Osteoblast (primary cell): ENCODE measurements around the gene SYNGR3. TPM values are rescaled to one million over a fixed set of nuclear protein-coding genes. Genes with fewer than 3 reads are reported as not detected.

Experiments used
- DNase-seq: peaks from one replicate; pipeline ENCODE4 v3.0.0; 2011; ENCODE audit warnings: low spot score, mixed read lengths; ENCODE audit not compliant: insufficient read length; ENCODE audit errors: missing footprints
- H2AFZ ChIP-seq: 2 replicates; pipeline ENCODE4 v1.6.0; 2011; ENCODE audit warnings: mild to moderate bottlenecking, low read length
- H3K27ac ChIP-seq: 2 replicates; pipeline ENCODE4 v1.5.1; 2011; ENCODE audit warnings: mild to moderate bottlenecking, low read depth, low read length, moderate library complexity
- H3K27me3 ChIP-seq: 2 replicates; pipeline ENCODE4 v1.6.0; 2012; ENCODE audit warnings: mild to moderate bottlenecking, control low read depth, inconsistent platforms, low read length, moderate library complexity; ENCODE audit not compliant: insufficient read depth
- H3K36me3 ChIP-seq: 2 replicates; pipeline ENCODE4 v1.5.1; 2011; ENCODE audit warnings: mild to moderate bottlenecking, low read length, control low read depth, moderate library complexity; ENCODE audit not compliant: insufficient read depth
- H3K4me1 ChIP-seq: 2 replicates; pipeline ENCODE4 v1.5.1; 2011; ENCODE audit warnings: mild to moderate bottlenecking, low read length, control low read depth, moderate library complexity; ENCODE audit not compliant: insufficient read depth
- H3K4me2 ChIP-seq: 2 replicates; pipeline ENCODE4 v1.6.0; 2011; ENCODE audit warnings: mild to moderate bottlenecking, low read length; ENCODE audit not compliant: insufficient read depth
- H3K4me3 ChIP-seq: fragments of 200-600 bp; sonication (generic); 3 replicates; pipeline ENCODE4 v1.5.1; 2012; ENCODE audit warnings: mild to moderate bottlenecking, low read length, inconsistent platforms; ENCODE audit not compliant: insufficient read depth
- H3K79me2 ChIP-seq: 2 replicates; pipeline ENCODE4 v1.6.0; 2012; ENCODE audit warnings: mild to moderate bottlenecking, low read length, control low read depth, inconsistent platforms; ENCODE audit not compliant: insufficient read depth
- H3K9me3 ChIP-seq: 2 replicates; pipeline ENCODE4 v1.5.1; 2011; ENCODE audit warnings: low read depth, low read length, control low read depth
- H4K20me1 ChIP-seq: 2 replicates; pipeline ENCODE4 v1.6.0; 2012; ENCODE audit warnings: mild to moderate bottlenecking, low read length, control low read depth; ENCODE audit not compliant: insufficient read depth
- total RNA-seq: library from RNA; depleted of rRNA; stranded (reverse); fragments of >200 nt; gene quantifications from 2 replicates; pipeline ENCODE4 v1.2.3, GENCODE V29; 2012
- TF ChIP-seq, protein P1 (sequence below): IDR thresholded peaks from 2 replicates; pipeline ENCODE4 v1.5.1; 2011; ENCODE audit warnings: mild to moderate bottlenecking, low read depth, low read length, moderate library complexity; ENCODE audit errors: extremely low read depth

The SYNGR3 gene
- total RNA-seq, 1 donor, result under 0.01 TPM

DNA sequence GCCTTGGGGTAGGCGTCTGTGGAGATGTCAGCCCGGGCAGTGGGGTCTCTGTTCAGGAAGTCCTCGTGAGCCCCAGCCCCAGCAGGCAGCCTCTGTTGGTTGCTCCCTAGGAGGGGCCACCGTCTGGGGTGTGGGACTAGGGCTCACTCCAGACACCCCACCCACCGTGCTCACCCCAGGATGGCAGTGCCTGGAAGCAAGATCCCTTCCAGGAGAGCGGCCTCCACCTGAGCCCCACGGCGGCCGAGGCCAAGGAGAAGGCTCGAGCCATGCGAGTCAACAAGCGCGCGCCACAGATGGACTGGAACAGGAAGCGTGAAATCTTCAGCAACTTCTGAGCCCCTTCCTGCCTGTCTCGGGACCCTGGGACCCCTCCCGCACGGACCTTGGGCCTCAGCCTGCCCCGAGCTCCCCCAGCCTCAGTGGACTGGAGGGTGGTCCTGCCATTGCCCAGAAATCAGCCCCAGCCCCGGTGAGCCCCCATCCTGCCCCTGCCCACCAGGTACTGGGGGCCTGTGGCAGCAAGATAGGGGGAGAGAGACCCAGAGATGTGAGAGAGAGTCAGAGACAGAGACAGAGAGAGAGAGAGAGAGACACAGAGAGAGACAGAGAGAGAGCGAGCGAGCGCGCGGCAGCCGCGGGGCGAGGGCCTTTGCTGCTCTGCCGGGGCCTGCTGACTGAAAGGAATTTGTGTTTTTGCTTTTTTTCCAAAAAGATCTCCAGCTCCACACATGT is 48.0 kb downstream of the SYNGR3 start:
- TF ChIP-seq, protein P1, sequence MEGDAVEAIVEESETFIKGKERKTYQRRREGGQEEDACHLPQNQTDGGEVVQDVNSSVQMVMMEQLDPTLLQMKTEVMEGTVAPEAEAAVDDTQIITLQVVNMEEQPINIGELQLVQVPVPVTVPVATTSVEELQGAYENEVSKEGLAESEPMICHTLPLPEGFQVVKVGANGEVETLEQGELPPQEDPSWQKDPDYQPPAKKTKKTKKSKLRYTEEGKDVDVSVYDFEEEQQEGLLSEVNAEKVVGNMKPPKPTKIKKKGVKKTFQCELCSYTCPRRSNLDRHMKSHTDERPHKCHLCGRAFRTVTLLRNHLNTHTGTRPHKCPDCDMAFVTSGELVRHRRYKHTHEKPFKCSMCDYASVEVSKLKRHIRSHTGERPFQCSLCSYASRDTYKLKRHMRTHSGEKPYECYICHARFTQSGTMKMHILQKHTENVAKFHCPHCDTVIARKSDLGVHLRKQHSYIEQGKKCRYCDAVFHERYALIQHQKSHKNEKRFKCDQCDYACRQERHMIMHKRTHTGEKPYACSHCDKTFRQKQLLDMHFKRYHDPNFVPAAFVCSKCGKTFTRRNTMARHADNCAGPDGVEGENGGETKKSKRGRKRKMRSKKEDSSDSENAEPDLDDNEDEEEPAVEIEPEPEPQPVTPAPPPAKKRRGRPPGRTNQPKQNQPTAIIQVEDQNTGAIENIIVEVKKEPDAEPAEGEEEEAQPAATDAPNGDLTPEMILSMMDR, result no peak
- no peak overlapping the region for H3K4me3 ChIP-seq
- H3K36me3 ChIP-seq, result peaks cover 20% of the 10 kb centered on the region

GRCh38 chr16:2038382-2039231 is 48.8 kb downstream of the SYNGR3 start:
- TF ChIP-seq, protein P1, result no peak
- no peaks in the 10 kb centered on the region for H4K20me1 ChIP-seq
- peaks cover 20% of the 10 kb centered on the region for H3K36me3 ChIP-seq
- H3K4me1 ChIP-seq, result peaks cover 42% of the 10 kb centered on the region
- no peak for DNase-seq
- H3K9me3 ChIP-seq, result no peaks in the 10 kb centered on the region
- H3K4me2 ChIP-seq, result no peak overlapping the region
- peak overlapping the region; percentile 70 for H3K27ac ChIP-seq
- H3K4me3 ChIP-seq, result no peak overlapping the region
- H3K27me3 ChIP-seq, result no peaks in the 10 kb centered on the region
- H3K79me2 ChIP-seq, result peaks cover 19% of the 10 kb centered on the region
- H2AFZ ChIP-seq, result no peak overlapping the region

More for the DNA sequence above, 48.0 kb downstream of the SYNGR3 start:
- DNase-seq, result no peak
- Histone ChIP-seq H2AFZ (no peak overlapping the region), H3K79me2 (peaks cover 19% of the 10 kb centered on the region), H3K4me2 (no peak overlapping the region), H4K20me1 (no peaks in the 10 kb centered on the region), H3K27me3 (no peaks in the 10 kb centered on the region), H3K9me3 (no peaks in the 10 kb centered on the region), H3K27ac (no peak overlapping the region), H3K4me1 (peaks cover 50% of the 10 kb centered on the region)

DNA sequence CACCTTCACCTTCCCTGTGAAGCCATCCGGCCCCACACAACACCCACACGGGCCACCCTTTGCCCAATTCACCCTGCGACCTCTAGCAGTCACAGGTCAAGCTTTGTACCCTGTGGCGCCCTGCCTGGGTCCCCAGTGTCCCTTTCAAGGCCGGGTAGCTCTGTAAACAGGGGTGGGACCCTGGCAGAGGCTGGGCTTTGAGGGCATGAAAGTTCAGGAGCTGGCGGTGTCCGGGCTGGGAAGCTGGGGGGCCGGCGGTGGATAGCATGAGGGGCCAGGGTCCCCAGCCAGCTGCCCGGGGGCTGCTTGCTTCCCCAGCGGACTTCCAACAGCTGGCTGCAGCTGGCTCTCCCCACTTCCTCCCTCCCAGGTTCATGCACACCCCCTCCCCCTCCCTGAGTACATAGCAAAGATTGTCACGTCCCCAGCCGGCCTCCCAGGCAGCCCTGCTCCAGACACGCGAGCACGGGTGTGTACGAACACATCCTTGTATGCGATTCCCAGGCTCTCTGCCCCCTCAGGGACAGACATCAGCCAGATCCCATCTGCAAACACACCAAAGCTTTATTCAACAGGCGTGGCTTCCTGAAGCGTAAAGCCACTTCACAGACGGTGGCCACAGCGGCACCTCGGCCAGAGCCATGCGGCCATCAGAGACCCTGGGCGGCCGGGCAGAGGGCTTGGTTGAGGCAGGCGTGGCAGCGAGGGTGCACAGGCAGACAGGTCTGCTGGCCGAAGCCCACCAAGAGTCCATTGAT is 49.7 kb downstream of the SYNGR3 start:
- TF ChIP-seq, protein P1, result no peak
- Histone ChIP-seq H3K4me1 (peaks cover 37% of the 10 kb centered on the region), H2AFZ (no peak overlapping the region), H3K79me2 (peaks cover 19% of the 10 kb centered on the region), H3K4me2 (peak overlapping the region; percentile 13), H3K27ac (peak overlapping the region; percentile 70), H4K20me1 (no peaks in the 10 kb centered on the region), H3K9me3 (no peaks in the 10 kb centered on the region), H3K36me3 (peaks cover 20% of the 10 kb centered on the region), H3K4me3 (no peak overlapping the region), H3K27me3 (no peaks in the 10 kb centered on the region)
- DNase-seq, result peak; percentile 96
